ENCODE results near the gene KRT85. TPM values are rescaled to one million over a fixed set of nuclear protein-coding genes. Genes with fewer than 3 reads are reported as not detected.

KRT85 gene
- total and polyA plus RNA-seq, 2 donors (not counting 3 experiments of a cell fraction or from before 2014, with no cell fraction given) = not detected

DNA sequence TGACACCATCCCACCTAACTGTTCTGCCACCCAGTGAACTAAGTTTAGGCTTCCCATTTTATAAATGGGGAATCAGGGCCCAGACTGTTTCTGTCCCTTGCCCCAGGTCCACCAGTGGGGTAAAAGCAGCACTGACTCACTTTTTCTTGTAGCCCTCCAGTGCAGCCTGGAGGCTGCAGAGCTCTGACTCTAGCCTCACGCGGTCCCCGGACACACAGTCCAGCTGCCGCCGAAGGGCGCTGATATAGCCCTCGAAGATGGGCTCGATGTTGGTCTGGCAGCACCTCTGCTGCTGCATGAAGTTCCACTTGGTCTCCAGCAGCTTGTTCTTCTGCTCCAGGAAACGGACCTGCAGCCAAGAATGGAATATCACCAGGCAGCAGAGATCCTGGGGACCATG is 36.3 kb upstream of the KRT85 start:
- Histone ChIP-seq H3K79me2 (ENCODE audit: control insufficient read depth, insufficient read depth, low read length) (no peaks in the 10 kb centered on the region), H4K20me1 (replicated peaks; ENCODE audit: control insufficient read depth, extremely low read depth, insufficient read depth, low read length) (no peaks in the 10 kb centered on the region), H3K9me1 (replicated peaks; ENCODE audit: control insufficient read depth, extremely low read depth, insufficient read depth, low read length) (no peaks in the 10 kb centered on the region), H2AFZ (ENCODE audit: low read depth, low read length) (no peak overlapping the region), H3K4me1 (ENCODE audit: control insufficient read depth, extremely low read depth, insufficient read depth, low read length) (no peaks in the 10 kb centered on the region), H3K36me3 (ENCODE audit: control insufficient read depth in 2 of 2, extremely low read depth in 1 of 2, insufficient read depth in 2 of 2, low read length in 2 of 2) (no peaks in the 10 kb centered on the region), H3K27ac (ENCODE audit: insufficient read depth, low read depth, low read length) (no peak overlapping the region), H3K9ac (replicated peaks; ENCODE audit: extremely low read depth, insufficient read depth, low read length) (no peak overlapping the region), H3K4me2 (ENCODE audit: insufficient read depth, low read length) (no peak overlapping the region), H3K9me3 (replicated peaks; ENCODE audit: control insufficient read depth, insufficient read depth, low read length) (no peaks in the 10 kb centered on the region), H3K4me3 (replicated peaks in 1 of 3; ENCODE audit: insufficient read depth in 1 of 3, low read depth in 1 of 3, low read length in 3 of 3) (no peak overlapping the region), H3K27me3 (ENCODE audit: control insufficient read depth in 2 of 2, insufficient read depth in 2 of 2, low read length in 2 of 2) (peaks cover 0 to 5% of the 10 kb centered on the region in 2 experiments)
- FAIRE-seq (no peak), DNase-seq (ENCODE audit: low read depth, low spot score) (no peak)
- no peak for TF ChIP-seq POLR2A (IDR thresholded peaks at IDR 0.05; ENCODE audit: low read depth, low read length)
- TF ChIP-seq EZH2 (IDR thresholded peaks at IDR 0.05; ENCODE audit: borderline replicate concordance, low read depth, low read length, severe bottlenecking) = no peak
- no peak for TF ChIP-seq MYC (IDR thresholded peaks at IDR 0.05; ENCODE audit: low read depth, low read length)
- TF ChIP-seq JUN (IDR thresholded peaks at IDR 0.05; ENCODE audit: borderline replicate concordance, insufficient read depth, insufficient read length, low read depth) = no peak
- TF ChIP-seq, protein P1, sequence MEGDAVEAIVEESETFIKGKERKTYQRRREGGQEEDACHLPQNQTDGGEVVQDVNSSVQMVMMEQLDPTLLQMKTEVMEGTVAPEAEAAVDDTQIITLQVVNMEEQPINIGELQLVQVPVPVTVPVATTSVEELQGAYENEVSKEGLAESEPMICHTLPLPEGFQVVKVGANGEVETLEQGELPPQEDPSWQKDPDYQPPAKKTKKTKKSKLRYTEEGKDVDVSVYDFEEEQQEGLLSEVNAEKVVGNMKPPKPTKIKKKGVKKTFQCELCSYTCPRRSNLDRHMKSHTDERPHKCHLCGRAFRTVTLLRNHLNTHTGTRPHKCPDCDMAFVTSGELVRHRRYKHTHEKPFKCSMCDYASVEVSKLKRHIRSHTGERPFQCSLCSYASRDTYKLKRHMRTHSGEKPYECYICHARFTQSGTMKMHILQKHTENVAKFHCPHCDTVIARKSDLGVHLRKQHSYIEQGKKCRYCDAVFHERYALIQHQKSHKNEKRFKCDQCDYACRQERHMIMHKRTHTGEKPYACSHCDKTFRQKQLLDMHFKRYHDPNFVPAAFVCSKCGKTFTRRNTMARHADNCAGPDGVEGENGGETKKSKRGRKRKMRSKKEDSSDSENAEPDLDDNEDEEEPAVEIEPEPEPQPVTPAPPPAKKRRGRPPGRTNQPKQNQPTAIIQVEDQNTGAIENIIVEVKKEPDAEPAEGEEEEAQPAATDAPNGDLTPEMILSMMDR (IDR thresholded peaks at IDR 0.05; ENCODE audit: extremely low read depth in 1 of 2, insufficient read depth in 1 of 2, low read depth in 1 of 2, low read length in 2 of 2) = no peak
- no peak for TF ChIP-seq GATA2 (IDR thresholded peaks at IDR 0.05; ENCODE audit: insufficient read depth, insufficient read length, low read depth, low read length)
- TF ChIP-seq POLR2AphosphoS5 (IDR thresholded peaks at IDR 0.05; ENCODE audit: insufficient read depth, low read depth, low read length) = no peak
- TF ChIP-seq, protein P2, sequence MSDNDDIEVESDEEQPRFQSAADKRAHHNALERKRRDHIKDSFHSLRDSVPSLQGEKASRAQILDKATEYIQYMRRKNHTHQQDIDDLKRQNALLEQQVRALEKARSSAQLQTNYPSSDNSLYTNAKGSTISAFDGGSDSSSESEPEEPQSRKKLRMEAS (IDR thresholded peaks at IDR 0.05; ENCODE audit: insufficient read depth, insufficient read length) = no peak
- TF ChIP-seq FOS (IDR thresholded peaks at IDR 0.05; ENCODE audit: borderline replicate concordance, insufficient read depth, low read length) = no peak
- ChIA-PET CTCF (interaction anchor here (1.0 to 2.0 kb wide), 5 partner anchors 12 to 476 kb away, joined by 3 to 8 read pairs (median 3); no protein-coding TSS in a partner anchor), POLR2A (no interaction called here)
- dilution Hi-C loops (cut with MboI; ENCODE audit: extremely low pct_ligation_motif_present, low sequenced_read_pairs) (no loop called here), intact Hi-C loops (cut with micrococcal nuclease) (no loop called here)
- BruUV-seq (replicated peaks) = no TSS peak

All from endothelial cell of umbilical vein (primary cell).